Adrenal gland (tissue), 5 donors: ENCODE data around the gene NMT1.

Source experiments
- POLR2A ChIP-seq, 2 donors: fragments of 450-650 bp; IDR thresholded peaks; one replicate each; pipeline ENCODE4 v1.6.1; 2017; ENCODE audit warnings: antibody characterized with exemption in 2 of 2, mild to moderate bottlenecking in 2 of 2, moderate library complexity in 1 of 2
- TF ChIP-seq, protein P1 (sequence below), 6 experiments: fragments of 450-650 bp in 4 of 6; fragments of 200-600 bp in 2 of 6; sonication (generic) in 1 of 6; IDR thresholded peaks; 1 replicate in 5 of 6; 2 replicates in 1 of 6; pipeline versions ENCODE4 v1.5.1 to v1.8.0; 2016 to 2021; ENCODE audit warnings: antibody characterized with exemption in 6 of 6, mild to moderate bottlenecking in 2 of 6, moderate library complexity in 1 of 6
- donor health status: DM: no; HTN: no; CAD: no.

DNA sequence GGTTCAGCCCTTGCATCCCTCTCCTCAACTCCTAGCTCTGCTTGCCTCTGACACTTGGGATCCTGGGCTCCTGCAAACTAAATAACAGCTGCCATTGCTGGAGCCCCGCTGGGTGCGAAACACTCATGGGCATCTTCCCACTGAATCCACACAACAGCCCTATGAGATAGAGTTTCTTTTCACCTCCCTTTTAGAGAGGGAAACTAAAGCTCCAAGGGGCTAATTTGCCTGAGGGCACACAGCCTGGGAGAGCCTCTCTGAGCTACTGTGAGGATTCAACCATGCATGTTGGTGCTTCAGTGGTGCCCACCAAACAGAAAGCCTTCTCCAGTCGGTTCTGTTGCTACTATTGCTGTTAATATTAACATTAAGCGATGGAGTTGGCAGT is 78.4 kb downstream of the NMT1 start:
- no peak for TF ChIP-seq POLR2A (IDR thresholded peaks at IDR 0.05)
- TF ChIP-seq, protein P1, sequence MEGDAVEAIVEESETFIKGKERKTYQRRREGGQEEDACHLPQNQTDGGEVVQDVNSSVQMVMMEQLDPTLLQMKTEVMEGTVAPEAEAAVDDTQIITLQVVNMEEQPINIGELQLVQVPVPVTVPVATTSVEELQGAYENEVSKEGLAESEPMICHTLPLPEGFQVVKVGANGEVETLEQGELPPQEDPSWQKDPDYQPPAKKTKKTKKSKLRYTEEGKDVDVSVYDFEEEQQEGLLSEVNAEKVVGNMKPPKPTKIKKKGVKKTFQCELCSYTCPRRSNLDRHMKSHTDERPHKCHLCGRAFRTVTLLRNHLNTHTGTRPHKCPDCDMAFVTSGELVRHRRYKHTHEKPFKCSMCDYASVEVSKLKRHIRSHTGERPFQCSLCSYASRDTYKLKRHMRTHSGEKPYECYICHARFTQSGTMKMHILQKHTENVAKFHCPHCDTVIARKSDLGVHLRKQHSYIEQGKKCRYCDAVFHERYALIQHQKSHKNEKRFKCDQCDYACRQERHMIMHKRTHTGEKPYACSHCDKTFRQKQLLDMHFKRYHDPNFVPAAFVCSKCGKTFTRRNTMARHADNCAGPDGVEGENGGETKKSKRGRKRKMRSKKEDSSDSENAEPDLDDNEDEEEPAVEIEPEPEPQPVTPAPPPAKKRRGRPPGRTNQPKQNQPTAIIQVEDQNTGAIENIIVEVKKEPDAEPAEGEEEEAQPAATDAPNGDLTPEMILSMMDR (IDR thresholded peaks at IDR 0.05) = no peak
